ENCODE data around the gene ZNF138.

- TF ChIP-seq EZH2 (IDR thresholded peaks at IDR 0.05) (no peak), POLR2AphosphoS5 (IDR thresholded peaks at IDR 0.05; ENCODE audit: borderline replicate concordance, low read depth, low read length) (no peak), FOXP2 (optimal IDR thresholded peaks at IDR 0.05; ENCODE audit: control extremely low read depth, extremely low read length, insufficient read depth) (no peak)
These were observed 85.0 kb downstream of the ZNF138 start for GRCh38 chr7:64879086-64879730.
